H1 (cell line): ENCODE data around the gene LRG1.

Experiments used
- CHD1 ChIP-seq: IDR thresholded peaks from 2 replicates; pipeline ENCODE4 v1.6.1; 2012; ENCODE audit warnings: low read depth, low read length, improper control_type of control experiment
- EP300 ChIP-seq, 2 experiments: IDR thresholded peaks; 1 replicate in 1 of 2; 2 replicates in 1 of 2; pipeline ENCODE4 v1.6.1; 2011 to 2012; ENCODE audit warnings: low read depth in 2 of 2, low read length in 2 of 2, mild to moderate bottlenecking in 2 of 2, borderline replicate concordance in 1 of 2, inconsistent platforms in 1 of 2, moderate library complexity in 1 of 2
- EZH2 ChIP-seq: fragments of 200-600 bp; sonication (generic); IDR thresholded peaks from 2 replicates; pipeline ENCODE4 v1.7.1; 2012; ENCODE audit warnings: low read depth, mild to moderate bottlenecking, moderate library complexity, low read length, inconsistent platforms; ENCODE audit not compliant: severe bottlenecking
- POLR2A ChIP-seq, 2 experiments: IDR thresholded peaks; 1 replicate in 1 of 2; 2 replicates in 1 of 2; pipeline ENCODE4 v1.6.1; 2011; ENCODE audit warnings: low read depth in 2 of 2, low read length in 2 of 2, mild to moderate bottlenecking in 2 of 2; ENCODE audit errors: control extremely low read depth in 1 of 2
- POU5F1 ChIP-seq: IDR thresholded peaks from 2 replicates; pipeline ENCODE4 v1.6.1; 2011; ENCODE audit warnings: low read depth, mild to moderate bottlenecking, low read length, moderate library complexity
- RAD21 ChIP-seq, 2 experiments: IDR thresholded peaks in 1 of 2; conservative IDR thresholded peaks in 1 of 2; 2 replicates each; pipeline ENCODE4 v1.6.1; 2011; ENCODE audit warnings: low read depth in 2 of 2, low read length in 2 of 2, improper control_type of control experiment in 1 of 2, inconsistent platforms in 1 of 2, mild to moderate bottlenecking in 1 of 2, moderate library complexity in 1 of 2
- SP2 ChIP-seq: IDR thresholded peaks from 2 replicates; pipeline ENCODE4 v1.6.1; 2012; ENCODE audit warnings: mild to moderate bottlenecking, low read length, inconsistent platforms
- SRF ChIP-seq: IDR thresholded peaks from 2 replicates; pipeline ENCODE4 v1.6.1; 2011; ENCODE audit warnings: mild to moderate bottlenecking, low read depth, low read length, moderate library complexity
- TAF1 ChIP-seq: IDR thresholded peaks from 2 replicates; pipeline ENCODE4 v1.6.1; 2011; ENCODE audit warnings: mild to moderate bottlenecking, low read depth, low read length
- TAF7 ChIP-seq: optimal IDR thresholded peaks from 2 replicates; pipeline ENCODE3; 2011; ENCODE audit warnings: low read depth, mild to moderate bottlenecking, inconsistent platforms, low read length, moderate library complexity, borderline replicate concordance
- ZNF274 ChIP-seq: IDR thresholded peaks from 2 replicates; pipeline ENCODE4 v1.7.0; 2012; ENCODE audit warnings: low read length, borderline replicate concordance; ENCODE audit errors: extremely low read depth
- TF ChIP-seq, protein P1 (sequence below), 3 experiments: IDR thresholded peaks; 1 replicate in 2 of 3; 2 replicates in 1 of 3; pipeline versions ENCODE4 v1.5.1 to v1.6.1; 2011; ENCODE audit warnings: low read length in 3 of 3, mild to moderate bottlenecking in 3 of 3, inconsistent platforms in 2 of 3, low read depth in 1 of 3, moderate library complexity in 1 of 3; ENCODE audit not compliant: insufficient read depth in 1 of 3; ENCODE audit errors: control extremely low read depth in 1 of 3
- TF ChIP-seq, protein P2 (sequence below): IDR thresholded peaks from 2 replicates; pipeline ENCODE4 v1.6.1; 2011; ENCODE audit warnings: low read length, improper control_type of control experiment

DNA sequence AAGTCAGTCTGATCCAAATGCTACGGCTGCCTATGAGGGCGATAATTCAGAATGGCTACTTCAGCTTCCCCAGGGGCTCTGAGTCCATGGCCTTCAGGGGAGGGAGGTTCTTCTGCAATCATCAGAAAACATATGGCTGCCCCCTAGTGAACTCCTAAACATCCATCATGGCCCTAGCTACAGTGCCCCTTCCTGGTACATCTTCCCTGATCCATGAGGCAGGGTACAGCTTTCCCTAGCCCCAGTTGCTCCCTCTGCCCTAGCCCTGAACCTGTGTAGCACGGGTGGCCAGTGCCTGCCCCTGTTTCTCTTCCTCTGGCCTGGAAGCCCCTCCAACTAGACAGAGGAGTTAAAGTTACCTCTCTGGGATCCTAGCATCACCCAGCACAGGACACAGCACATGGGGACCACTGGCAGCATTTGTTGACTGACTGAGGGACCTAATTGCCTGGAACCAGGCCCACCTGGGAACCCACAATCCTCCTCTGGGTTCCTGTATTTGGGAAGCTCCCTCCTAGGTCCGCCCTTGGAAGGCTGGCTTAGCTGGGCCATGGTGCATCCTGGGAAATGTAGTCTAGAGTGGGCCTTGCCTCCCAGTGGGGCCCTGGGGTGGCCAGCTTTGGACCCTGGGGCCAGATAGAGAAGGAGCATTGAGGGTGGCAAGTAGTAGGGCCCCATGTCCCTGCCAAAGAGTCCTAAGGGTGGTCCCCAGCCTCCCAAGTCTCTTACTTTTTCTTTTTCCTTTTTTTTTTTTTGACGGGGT lies 37.4 kb upstream of the LRG1 start:
- TF ChIP-seq, protein P1, sequence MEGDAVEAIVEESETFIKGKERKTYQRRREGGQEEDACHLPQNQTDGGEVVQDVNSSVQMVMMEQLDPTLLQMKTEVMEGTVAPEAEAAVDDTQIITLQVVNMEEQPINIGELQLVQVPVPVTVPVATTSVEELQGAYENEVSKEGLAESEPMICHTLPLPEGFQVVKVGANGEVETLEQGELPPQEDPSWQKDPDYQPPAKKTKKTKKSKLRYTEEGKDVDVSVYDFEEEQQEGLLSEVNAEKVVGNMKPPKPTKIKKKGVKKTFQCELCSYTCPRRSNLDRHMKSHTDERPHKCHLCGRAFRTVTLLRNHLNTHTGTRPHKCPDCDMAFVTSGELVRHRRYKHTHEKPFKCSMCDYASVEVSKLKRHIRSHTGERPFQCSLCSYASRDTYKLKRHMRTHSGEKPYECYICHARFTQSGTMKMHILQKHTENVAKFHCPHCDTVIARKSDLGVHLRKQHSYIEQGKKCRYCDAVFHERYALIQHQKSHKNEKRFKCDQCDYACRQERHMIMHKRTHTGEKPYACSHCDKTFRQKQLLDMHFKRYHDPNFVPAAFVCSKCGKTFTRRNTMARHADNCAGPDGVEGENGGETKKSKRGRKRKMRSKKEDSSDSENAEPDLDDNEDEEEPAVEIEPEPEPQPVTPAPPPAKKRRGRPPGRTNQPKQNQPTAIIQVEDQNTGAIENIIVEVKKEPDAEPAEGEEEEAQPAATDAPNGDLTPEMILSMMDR (IDR thresholded peaks at IDR 0.05; ENCODE audit: control extremely low read depth in 1 of 3, insufficient read depth in 1 of 3, low read depth in 1 of 3, low read length in 3 of 3) = no peak
- no peak for TF ChIP-seq EZH2
- TF ChIP-seq RAD21 (IDR thresholded peaks at IDR 0.05 in 1 of 2, conservative IDR thresholded peaks at IDR 0.05 in 1 of 2; ENCODE audit: low read depth in 2 of 2, low read length in 2 of 2) = no peak
- no peak for TF ChIP-seq CHD1
- no peak for TF ChIP-seq SRF
- no peak for TF ChIP-seq POLR2A (IDR thresholded peaks at IDR 0.05; ENCODE audit: control extremely low read depth in 1 of 2, low read depth in 2 of 2, low read length in 2 of 2)
- TF ChIP-seq TAF7 = no peak
- TF ChIP-seq POU5F1 = no peak
- no peak for TF ChIP-seq ZNF274
- no peak for TF ChIP-seq EP300 (IDR thresholded peaks at IDR 0.05; ENCODE audit: borderline replicate concordance in 1 of 2, low read depth in 2 of 2, low read length in 2 of 2)
- TF ChIP-seq SP2 = no peak
- TF ChIP-seq, protein P2, sequence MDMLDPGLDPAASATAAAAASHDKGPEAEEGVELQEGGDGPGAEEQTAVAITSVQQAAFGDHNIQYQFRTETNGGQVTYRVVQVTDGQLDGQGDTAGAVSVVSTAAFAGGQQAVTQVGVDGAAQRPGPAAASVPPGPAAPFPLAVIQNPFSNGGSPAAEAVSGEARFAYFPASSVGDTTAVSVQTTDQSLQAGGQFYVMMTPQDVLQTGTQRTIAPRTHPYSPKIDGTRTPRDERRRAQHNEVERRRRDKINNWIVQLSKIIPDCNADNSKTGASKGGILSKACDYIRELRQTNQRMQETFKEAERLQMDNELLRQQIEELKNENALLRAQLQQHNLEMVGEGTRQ = no peak
- no peak for TF ChIP-seq TAF1
